HUDEP-2 (cell line): ENCODE data around the gene LMBRD1.
"Not testable (repeated sequence)": the region's sequence is repeated elsewhere in the genome, so short reads cannot be mapped to it uniquely, and the experiment has no call there.

Source experiments
- DNase-seq, 76 experiments: peaks; one replicate each; lab custom pipeline; 2025; ENCODE audit not compliant: unreplicated experiment in 76 of 76; lab: John Stamatoyannopoulos, UW

The LMBRD1 gene

DNA sequence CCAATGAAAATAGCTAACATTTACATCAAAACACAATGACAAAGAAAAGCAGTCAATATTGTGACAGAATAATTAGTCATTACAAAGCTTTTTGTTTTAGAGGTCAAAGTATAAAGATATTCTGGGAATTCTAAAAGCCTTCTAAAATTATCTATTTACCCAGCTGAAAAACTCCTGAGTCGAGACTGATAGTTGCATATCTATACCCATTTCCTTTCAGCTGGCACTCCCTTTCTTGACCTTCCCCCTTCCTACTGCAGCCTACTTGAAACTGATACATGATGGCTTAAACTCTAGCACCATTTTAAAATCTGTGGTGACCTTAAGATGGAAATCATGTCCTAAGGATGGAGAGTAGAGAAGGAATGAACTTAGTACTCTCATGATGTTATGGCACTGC lies 38.6 kb downstream of the LMBRD1 start:
- peak in 51 of 76 experiments; percentile 5 to 85 (median 64) for DNase-seq

DNA sequence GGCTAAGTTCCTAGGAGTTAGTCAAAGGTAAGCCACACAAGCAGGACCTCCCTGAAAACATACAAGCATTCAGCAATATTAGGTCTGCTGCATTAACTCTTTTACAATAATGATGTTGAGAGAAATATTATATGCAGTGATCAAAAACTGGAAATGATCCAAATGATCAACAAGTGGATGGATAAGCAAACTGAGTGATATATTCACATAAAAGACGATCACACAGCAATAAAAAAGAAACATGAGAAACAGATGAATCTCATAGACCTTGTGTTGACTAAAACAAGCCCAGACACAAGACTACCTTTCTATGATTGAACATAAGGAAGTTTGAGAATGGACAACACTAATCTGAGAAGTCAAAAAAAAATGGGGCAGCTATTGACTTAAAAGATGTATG lies 39.9 kb downstream of the LMBRD1 start:
- no peak for DNase-seq

DNA sequence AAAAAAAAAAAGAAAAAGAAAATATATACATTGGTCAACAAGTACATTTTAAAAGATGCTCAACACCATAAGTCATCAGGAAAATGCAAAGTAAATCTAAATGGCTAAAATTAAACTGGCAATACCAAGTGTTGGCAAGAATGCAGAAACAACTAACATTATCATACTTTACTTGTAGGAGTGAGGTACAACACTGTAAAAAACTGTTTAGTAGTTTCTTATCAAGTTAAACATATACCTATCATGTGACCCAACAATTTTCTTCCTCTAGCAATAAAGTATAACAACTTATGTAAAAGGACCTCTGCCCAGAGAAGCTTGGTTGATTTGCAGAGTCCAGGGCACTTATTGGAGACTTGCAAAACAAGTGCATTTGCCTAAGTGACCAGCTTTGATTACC lies 40.4 kb downstream of the LMBRD1 start:
- DNase-seq, result no peak

DNA sequence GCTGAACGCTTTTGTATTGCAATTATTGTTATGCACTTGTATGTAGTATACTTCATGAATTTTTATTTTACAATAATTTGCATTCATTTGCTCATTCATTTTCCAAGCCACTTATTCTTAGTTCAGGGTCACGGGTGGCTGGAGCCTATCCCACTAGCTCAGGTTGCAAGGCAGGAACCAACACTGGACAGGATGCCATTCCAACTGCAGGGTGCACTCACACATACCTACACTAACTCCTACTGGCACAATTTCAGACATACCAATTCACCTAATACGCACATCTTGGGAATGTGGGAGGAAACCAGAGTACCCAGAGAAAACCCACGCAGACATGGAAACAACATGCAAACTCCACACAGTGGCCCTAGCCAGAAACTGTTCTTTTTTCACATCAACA lies 61.8 kb downstream of the LMBRD1 start:
- DNase-seq, result no peak

DNA sequence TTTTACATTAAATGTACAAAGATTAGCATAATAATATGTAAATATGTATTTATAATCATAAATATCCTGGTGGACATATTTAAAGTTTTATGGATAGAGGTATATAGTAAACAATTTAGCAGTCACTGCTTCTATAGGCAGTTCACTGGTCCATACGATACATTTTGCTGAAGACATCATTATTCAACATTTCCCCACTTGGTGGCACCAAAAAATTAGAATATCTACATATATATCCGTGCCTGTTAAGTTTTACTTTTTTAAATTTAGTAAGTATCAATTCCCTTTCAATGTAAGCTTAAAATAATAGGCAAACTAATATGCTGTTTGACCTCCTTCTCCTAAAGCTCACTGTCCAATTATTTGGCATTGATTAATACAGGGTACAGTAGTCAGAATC lies 64.2 kb downstream of the LMBRD1 start:
- peak in 16 of 76 experiments; percentile 5 to 42 (median 23) for DNase-seq

DNA sequence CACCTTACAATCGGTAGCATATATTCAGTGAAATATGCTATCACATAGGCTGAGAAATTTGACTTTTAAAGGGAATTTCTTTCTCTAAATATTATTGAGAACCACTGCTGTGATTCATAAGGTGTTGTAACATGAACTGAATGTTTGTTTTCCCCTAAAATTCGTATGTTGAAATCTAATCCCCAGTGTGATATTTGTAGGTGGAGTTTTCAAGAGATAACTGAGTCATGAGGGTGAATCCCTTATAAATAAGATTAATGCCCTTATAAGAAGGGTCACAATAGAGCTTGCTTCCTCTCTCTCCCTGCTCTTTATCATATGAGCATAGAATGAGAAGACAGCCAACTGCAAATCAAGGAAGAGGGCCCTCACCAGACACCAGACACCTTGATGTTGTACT lies 64.8 kb downstream of the LMBRD1 start:
- no peak for DNase-seq

DNA sequence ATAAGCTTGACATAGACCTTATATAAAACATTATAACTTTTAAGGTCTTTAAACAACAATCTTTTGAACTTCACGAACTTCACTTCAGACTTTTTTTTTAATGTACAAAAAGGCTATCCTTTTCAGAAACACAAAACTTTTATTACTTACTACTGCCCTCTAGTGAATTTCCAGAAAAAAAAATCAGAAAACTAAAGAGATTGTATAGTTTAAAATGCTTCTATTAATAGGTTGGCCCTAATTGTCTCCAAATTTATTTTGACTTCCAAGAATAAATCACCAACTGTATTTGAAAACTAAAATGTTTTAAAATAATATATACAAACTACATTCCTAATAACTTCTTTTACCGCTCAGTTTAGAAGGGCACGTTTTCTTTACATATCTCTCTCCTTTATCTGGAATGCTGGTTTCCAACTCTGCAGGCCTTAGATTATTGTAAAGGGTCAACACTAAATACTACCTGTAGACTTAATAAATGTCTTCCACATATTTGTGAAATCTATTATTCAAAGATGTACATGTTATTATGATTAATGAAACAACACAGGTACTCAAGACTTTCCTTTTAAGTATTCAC lies 66.8 kb downstream of the LMBRD1 start:
- DNase-seq, result peak in 1 of 76 experiments; percentile 2

DNA sequence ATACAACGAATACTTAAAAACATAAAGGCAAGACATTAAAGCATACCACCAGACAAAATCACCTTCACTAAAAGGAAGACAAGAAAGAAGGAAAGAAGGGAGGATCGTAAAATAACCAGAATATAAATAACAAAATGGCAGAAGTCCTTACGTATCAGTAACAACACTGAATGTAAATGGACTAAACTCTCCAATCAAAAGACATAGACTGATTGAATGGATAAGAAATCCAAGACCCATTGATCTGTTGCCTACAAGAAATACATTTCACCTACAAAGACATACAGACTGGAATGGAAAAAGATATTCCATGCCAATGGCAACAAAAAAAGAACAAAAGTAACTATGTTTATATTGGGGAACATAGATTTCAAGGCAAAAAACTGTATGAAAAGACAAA lies 74.1 kb downstream of the LMBRD1 start:
- no peak for DNase-seq

DNA sequence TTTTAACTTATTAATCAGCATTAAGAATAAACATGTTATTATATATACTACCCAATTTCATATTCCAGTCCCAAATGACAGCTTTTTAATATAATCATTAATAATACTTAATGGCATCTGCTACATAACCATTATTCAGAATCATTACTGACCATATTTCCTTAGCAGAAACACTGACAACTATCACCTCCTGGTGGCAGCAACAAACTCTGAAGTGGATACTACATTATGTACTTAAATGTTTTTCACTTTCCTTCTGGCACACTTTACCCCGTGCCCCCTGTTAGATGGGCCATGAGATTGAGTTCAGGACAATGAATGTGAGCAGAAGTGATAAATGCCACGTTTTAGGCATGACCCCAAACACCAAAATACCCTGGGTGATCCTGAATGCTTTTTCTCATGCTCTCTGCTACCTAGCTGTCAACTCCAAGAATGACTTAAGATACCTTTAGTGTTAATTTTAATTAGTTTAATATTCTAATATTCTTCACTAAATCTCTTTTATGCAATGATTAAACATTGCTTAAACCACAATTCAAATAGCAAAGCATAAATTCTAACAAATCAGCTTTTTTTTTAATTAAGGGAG lies 77.1 kb downstream of the LMBRD1 start:
- DNase-seq, result peak in 18 of 76 experiments; percentile 5 to 48 (median 22)

DNA sequence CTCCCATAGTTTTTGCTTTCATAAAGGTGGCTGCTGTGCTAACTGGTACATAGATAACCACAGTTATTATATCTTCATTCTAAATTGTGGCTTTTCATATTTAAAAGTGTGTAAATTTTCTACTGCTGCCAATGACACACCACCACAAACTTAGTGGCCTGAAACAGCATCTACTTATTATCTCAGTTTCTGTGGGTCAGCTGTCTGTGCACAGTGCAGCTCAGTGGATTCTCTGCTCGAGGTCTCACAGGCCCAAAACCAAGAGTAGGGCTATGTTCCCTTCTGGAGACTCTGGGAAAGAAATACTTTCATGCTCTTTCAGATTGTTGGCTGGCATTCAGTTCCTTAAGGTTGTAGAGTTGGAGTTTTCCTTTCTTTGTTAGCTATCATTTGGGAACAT lies 90.1 kb downstream of the LMBRD1 start:
- DNase-seq, result no peak

DNA sequence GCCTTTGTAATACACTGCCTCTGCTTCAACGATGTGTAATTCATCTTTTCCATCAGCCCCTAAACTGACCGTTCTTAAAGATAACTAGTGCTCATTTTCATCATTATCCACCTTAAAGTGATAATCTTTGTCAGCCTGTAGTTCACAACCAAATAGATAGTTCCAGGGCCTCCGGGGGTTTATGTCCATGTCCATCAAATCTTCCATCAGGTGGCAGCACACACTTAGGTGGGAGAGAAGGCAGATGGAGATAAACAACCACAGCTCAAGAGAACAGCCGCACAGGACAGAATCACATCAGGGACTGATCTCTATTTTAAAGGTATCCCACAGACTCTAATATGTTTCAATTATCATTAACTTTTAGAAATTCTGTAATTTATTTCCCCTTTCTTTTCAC lies 90.9 kb downstream of the LMBRD1 start:
- DNase-seq, result peak in 2 of 76 experiments; percentile 12 to 16

DNA sequence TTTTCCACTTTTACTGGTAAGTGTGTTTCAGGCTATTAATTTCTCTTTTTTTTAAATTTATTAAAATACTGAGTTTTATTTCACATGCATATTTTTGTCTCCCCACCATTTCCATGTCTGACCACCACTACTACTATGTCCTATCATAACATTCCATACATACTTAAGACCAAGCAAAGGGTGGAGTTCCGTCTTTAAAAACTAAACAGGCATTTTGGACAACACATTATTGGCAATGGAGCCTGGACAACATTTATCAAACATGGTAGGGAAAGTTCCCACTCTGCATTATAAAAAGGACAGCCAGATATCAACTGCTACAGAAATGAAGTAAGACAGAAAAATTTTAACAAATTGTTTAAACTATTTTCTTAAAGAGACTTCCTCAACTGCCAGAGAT lies 91.9 kb downstream of the LMBRD1 start:
- no peak for DNase-seq

DNA sequence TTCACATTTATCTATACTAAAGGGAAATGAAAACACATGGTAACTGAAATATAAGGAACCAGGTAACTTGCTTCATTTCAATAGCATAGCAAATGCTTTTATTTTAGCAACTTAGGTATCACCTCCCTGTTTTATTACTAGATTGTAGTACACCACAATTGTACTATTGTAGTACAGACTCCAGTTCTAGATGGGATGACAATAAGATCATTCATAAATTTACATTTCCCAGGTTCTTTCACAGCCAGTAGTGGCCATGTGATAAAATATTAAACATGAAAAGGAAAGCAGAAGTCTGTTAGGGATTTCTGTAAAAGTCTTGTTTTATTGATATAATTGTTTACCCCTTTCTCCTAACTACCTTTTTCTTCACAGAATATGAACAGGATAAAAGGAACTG lies 97.2 kb downstream of the LMBRD1 start:
- DNase-seq, result no peak

DNA sequence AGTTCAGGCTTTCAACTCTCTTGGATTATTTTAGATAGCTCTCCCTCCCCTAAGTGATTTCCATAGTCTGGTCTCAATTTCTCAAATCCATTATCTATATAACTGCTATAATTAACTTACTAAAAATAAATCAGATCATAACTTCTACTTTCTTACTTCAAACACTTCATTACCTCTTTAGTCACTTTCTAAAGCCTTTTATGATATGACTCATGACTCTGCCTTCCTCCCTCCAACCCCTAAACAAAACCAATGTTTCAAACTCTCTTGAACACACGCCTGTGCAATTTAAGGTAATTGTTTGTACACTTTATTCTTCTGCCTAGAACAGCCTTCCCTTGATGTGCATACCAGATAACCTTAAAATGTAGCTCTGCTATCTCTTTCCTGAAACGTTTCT lies 100.5 kb downstream of the LMBRD1 start:
- no peak for DNase-seq

DNA sequence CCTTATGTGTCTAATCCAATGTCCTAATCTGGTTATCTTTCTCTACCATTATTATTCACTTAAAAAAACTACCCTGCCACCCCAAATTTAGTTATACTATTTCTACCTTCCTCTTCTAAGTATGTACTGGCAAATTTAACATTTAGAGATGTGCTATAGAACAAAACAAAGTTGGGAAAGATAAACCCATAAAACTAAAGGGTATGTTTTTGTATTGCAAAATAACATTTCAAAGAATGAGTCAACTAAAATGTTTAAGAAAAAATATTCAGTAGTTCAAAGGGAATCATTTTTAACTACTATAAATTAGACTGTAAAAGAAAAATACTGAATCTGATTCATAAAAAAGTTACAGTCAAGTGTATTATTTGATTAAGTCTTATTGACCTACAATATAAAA lies 103.0 kb downstream of the LMBRD1 start:
- DNase-seq, result no peak

DNA sequence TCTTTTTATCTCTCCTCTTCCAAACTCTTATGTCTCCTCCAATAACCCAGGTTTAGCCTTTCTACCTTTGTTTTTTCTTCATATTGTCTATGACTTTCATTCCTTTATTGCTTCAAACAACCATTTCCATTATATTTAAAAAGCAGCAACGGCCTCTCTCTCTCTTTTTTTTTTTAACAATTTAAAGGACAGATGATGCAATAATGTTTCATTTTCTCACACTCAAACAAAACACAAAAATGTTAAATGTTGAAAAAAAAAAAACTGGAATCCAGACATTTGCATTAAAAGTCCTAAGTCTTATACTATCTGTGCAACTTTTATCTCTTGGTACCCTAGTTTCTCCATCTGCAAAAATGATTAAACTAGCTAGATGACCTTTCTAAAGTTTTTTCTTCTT lies 105.8 kb downstream of the LMBRD1 start:
- DNase-seq, result no peak

DNA sequence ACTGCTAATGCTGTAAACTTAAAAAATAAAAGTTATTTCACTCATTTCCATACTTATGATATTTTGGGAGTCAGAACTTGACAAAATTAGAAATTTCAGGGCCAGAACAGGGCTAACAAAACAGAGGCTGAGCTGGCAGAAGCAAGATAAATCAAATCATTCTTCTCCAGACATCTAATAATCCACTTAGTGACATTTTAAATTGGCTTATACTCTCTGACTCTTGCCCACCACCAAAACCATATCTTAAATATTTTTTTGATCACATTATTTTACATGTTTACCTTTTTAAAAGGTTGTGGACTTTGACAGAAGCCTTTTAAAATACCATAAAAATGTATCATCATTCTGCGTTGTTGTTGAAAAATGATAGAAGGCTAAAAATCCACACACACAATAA lies 116.5 kb downstream of the LMBRD1 start:
- DNase-seq, result no peak

DNA sequence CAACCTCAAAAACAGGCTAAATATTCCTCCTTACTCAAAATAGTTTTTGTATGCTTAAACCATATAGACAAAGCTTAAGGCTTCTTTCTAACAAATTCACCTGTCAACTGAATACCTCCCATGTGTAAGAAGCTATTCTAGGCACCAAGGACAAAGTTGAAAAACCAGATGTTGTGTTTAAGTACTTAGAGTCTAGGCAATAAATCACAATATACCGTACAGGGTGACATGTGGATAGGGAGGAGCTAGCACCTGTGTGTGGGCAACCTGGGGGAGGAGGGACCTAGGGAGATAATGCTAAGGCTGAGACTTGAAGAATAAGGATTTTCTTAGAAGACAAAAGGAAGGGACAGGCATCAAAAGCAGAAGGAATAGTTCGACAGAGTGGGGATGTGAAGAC lies 123.5 kb downstream of the LMBRD1 start:
- no peak for DNase-seq

DNA sequence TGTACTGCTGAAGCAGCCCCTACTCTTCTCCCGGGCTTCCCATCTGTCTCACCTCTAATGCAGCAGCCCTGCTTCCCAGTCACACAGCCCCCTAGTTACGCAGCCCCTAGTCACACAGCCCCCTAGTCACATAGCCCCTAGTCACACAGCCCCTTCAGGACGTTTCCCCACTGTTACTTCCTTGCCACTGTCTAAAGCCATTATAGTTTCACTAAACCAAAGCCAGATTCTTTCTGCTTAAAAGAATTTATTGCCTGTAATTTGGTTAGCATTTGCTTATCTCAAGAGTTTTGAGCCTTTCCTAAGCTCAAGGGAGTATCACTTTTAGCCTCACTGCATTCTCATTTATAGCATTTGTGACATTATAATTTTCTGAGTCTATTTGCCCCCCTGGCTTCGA lies 127.9 kb downstream of the LMBRD1 start:
- DNase-seq, result no peak

DNA sequence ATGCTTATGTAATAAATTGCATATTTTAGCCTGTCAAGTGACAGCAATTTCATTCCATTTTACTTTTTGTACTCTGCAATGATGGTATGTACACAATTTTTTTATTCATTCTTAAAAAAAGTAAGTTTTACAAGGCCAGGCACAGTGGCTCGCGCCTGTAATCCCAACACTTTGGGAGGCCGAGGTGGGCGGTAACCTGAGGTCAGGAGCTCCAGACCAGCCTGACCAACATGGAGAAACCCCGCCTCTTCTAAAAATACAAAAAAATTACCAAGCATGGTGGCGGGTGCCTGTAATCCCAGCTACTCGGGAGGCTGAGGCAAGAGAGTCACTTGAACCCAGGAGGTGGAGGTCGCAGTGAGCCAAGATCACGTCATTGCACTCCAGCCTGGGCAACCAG lies 130.0 kb downstream of the LMBRD1 start:
- not testable (repeated sequence) for DNase-seq

DNA sequence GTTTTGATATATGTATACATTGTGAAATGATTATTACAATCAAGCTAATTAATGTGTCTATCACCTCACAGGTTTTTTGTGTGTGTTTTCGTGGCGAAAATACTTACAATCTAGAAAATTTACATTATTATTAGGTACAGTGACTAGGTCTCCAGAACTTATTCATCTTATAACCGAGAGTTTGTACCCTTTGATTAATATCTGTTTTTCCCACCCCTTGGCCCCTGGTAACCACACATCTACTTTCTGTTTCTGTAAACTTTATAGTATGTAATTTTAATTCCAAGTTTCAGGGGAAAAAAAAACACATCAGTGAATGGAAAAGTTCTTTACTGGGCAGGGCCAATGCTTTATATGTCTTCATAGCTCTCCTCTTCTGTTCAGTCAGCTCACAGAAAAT lies 131.4 kb downstream of the LMBRD1 start:
- DNase-seq, result no peak

DNA sequence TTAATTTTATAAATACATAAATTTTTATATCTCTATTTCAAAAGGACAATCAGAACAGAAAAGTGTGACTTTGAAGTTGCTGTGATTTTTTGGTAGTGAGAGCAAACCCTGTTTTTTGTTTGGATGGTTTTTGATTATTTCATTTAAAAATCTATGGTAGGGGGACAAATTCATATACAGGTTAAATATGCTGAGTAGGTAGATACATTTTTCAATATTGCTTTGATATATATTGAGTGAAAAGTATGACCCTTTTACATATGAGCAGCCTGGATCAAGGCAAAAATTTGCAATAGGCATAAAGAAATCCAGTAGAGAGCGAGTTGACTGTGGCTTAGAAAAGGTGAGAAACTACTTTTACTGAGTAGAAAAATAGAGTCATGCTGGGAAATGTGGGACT lies 132.3 kb downstream of the LMBRD1 start:
- no peak for DNase-seq

DNA sequence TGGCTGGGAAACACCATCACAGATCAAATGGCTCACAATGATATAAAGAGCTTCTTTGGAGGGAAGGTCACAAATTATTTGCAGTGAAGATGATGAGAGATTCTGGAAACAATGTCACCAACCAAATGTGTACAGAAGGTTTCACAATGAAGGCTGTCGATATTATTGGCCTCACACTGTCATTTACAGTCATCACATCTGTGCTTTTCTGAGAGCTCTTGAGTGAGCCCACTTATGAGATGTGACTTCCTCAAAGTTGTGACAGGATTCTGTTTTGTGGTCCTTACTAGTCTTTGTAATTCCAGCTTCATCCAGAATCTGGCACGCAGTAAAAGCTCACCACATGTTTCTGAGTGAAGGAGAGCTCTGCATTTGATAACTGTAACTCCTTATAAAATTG lies 133.6 kb downstream of the LMBRD1 start:
- no peak for DNase-seq
